Mesothelial cell of epicardium (in vitro differentiated cells): ENCODE results near the gene PRMT3. TPM values are rescaled to one million over a fixed set of nuclear protein-coding genes. Genes with fewer than 3 reads are reported as not detected.

ENCODE experiments used
- DNase-seq, 2 experiments: peaks; one replicate each; pipeline ENCODE4 v3.0.0; 2021; ENCODE audit warnings: low spot score in 2 of 2; ENCODE audit not compliant: unreplicated experiment in 2 of 2
- H3K27ac Mint-ChIP-seq: 2 replicates; pipeline ENCODE4 v1.8.0; 2021; ENCODE audit warnings: mixed read lengths
- H3K27me3 Mint-ChIP-seq: 2 replicates; pipeline ENCODE4 v1.8.0; 2021; ENCODE audit warnings: low read depth, mixed read lengths
- H3K36me3 Mint-ChIP-seq: 2 replicates; pipeline ENCODE4 v1.8.0; 2021; ENCODE audit warnings: mixed read lengths
- H3K4me1 Mint-ChIP-seq: 2 replicates; pipeline ENCODE4 v1.8.0; 2021; ENCODE audit warnings: mixed read lengths
- H3K4me3 Mint-ChIP-seq: 2 replicates; pipeline ENCODE4 v1.8.0; 2021; ENCODE audit warnings: mild to moderate bottlenecking, moderate library complexity, mixed read lengths
- H3K9me3 Mint-ChIP-seq: 2 replicates; pipeline ENCODE4 v1.8.0; 2021; ENCODE audit warnings: mixed read lengths
- total RNA-seq: library from RNA; stranded (reverse); gene quantifications from 3 replicates; pipeline ENCODE4 v1.2.1, GENCODE V29; 2021
- TF ChIP-seq, protein P1 (sequence below): fragments of 200-600 bp; sonication (generic); IDR thresholded peaks from one replicate; pipeline ENCODE4 v1.5.0; 2021; ENCODE audit warnings: antibody characterized with exemption; ENCODE audit not compliant: unreplicated experiment

The PRMT3 gene
- total RNA-seq, 1 donor from 2014 or later: 19.2 TPM

DNA sequence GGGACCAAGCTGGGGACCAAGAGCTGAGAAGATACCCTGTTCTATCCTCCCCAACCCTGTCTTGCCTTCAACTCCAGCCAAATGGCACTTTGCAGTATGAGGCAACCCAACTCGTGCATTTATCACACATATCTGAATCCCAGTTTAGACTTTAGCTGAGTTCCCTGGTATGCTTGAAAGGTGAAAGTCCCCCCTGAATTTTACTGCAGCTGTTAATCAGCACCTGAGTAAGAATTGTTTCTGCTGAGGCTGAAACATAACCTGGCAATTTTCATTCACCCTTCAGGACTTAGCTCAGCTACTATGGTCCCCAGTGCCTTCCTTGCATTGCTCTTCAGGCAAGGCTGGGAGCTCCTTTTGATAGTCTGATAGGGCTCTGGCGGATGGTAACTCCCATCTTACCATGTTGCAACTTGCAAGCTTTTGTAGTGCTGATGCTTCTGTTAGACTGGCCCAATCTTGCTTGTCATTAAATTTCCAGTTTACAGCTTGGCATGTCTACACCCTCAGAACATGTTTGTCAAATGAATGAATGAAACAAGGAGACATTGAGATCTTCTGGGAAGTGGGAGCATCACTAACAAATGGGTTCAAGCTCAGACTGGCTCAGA is 147.9 kb downstream of the PRMT3 start:
- H3K4me1 Mint-ChIP-seq: no peaks in the 10 kb centered on the region
- no peak overlapping the region for H3K27ac Mint-ChIP-seq
- no peak for DNase-seq
- TF ChIP-seq, protein P1, sequence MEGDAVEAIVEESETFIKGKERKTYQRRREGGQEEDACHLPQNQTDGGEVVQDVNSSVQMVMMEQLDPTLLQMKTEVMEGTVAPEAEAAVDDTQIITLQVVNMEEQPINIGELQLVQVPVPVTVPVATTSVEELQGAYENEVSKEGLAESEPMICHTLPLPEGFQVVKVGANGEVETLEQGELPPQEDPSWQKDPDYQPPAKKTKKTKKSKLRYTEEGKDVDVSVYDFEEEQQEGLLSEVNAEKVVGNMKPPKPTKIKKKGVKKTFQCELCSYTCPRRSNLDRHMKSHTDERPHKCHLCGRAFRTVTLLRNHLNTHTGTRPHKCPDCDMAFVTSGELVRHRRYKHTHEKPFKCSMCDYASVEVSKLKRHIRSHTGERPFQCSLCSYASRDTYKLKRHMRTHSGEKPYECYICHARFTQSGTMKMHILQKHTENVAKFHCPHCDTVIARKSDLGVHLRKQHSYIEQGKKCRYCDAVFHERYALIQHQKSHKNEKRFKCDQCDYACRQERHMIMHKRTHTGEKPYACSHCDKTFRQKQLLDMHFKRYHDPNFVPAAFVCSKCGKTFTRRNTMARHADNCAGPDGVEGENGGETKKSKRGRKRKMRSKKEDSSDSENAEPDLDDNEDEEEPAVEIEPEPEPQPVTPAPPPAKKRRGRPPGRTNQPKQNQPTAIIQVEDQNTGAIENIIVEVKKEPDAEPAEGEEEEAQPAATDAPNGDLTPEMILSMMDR: no peak
- peaks cover 4% of the 10 kb centered on the region for H3K27me3 Mint-ChIP-seq
- H3K36me3 Mint-ChIP-seq: no peaks in the 10 kb centered on the region
- peaks cover 23% of the 10 kb centered on the region for H3K9me3 Mint-ChIP-seq
- H3K4me3 Mint-ChIP-seq: no peak overlapping the region

DNA sequence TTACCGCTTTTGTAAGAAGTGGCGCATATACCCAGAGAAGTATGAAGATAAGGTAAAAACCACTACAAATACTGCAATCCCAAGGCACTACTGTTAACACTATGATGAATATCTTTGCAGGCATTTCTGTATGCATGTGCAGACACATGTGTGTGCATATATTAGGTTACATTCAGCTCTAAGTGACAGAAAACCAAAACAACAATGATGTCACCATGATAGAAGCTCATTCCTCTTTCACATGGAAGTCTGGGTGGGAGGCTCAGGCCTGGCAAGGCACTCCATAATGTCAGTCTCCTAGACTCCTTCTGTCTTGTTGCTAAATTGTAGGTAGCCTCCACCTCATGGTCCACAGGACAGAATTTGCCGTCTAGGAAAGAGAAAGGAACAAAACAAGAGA is 148.8 kb downstream of the PRMT3 start:
- DNase-seq: no peak
- no peak overlapping the region for H3K27ac Mint-ChIP-seq
- TF ChIP-seq, protein P1: no peak
- no peaks in the 10 kb centered on the region for H3K4me1 Mint-ChIP-seq
- H3K4me3 Mint-ChIP-seq: no peak overlapping the region
- no peaks in the 10 kb centered on the region for H3K36me3 Mint-ChIP-seq
- peaks cover 23% of the 10 kb centered on the region for H3K9me3 Mint-ChIP-seq
- peaks cover 4% of the 10 kb centered on the region for H3K27me3 Mint-ChIP-seq

DNA sequence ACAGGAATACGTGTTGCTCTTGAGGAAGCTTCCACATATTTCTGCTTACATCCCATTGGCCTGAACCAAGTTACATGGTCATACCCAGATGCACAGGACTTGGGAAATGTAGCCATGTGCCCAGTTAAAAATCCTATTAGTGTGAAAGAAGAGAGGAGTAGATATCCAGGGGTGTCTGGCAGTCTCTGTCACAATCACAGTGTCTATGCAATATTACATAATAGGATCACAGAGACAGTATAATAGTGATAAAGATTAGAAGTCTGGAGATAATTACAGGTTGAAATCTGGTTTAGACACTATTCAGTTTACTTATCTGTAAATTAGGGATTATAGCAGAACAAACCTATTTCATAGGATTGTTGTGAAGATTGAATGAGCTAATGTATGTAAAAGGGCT is 149.3 kb downstream of the PRMT3 start:
- H3K9me3 Mint-ChIP-seq: peaks cover 23% of the 10 kb centered on the region
- H3K27ac Mint-ChIP-seq: no peak overlapping the region
- peaks cover 4% of the 10 kb centered on the region for H3K27me3 Mint-ChIP-seq
- DNase-seq: no peak
- H3K4me3 Mint-ChIP-seq: no peak overlapping the region
- H3K36me3 Mint-ChIP-seq: no peaks in the 10 kb centered on the region
- TF ChIP-seq, protein P1: no peak
- no peaks in the 10 kb centered on the region for H3K4me1 Mint-ChIP-seq

DNA sequence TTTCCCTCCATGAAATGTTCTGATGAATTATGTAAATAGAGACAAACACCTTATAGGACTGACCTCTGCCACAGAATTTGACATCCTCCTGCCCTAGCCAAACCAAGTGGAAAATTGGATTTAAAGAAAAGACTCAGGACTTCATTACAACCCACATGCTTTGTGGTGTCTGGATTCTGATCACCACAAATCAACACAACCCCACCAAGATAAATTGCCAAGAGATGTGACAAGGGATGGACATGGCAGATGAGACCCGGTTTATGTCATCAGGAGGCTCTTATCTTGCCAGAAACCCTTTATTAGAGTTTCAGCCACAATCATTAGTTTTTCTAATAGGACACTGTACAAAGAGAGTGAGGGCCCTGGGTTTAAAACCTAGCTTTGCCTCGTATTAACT is 154.0 kb downstream of the PRMT3 start:
- Mint-ChIP-seq H3K27me3 (no peaks in the 10 kb centered on the region), H3K4me1 (no peaks in the 10 kb centered on the region), H3K27ac (no peak overlapping the region)

DNA sequence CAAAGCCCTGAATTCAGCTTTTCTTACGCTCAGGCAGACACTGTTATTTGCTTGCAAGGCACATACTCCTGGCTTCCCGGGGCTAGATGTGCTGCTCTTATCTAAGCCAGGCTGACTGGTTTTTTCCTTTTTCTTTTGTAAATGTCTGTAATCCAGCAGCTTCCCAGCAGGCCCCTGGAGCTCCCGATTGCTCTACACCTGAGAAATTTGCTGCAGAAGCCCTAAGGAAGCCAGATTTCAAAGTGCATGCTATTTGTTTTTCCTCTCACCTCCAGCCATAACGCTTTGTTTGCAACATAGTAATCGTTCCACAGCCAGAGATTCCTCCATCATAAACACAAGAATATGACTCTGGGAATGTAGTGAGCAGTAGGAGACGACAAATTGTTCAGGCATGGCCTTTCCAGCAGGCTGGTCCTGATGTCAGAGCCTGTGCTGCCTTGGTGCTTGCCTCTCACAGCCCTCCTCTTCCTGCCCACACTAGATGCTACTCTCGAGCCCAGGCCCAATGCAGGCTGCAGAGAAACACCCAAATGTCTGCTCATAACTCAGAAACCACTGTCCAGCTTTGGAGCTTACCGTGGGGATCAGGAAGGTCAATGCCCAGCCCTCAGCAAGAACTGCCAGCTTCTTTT is 157.2 kb downstream of the PRMT3 start:
- Mint-ChIP-seq H3K27ac (no peak overlapping the region), H3K27me3 (no peaks in the 10 kb centered on the region), H3K36me3 (no peaks in the 10 kb centered on the region), H3K9me3 (no peaks in the 10 kb centered on the region), H3K4me1 (no peaks in the 10 kb centered on the region), H3K4me3 (no peak overlapping the region)
- no peak for DNase-seq
- TF ChIP-seq, protein P1: no peak

More for the DNA sequence above, 154.0 kb downstream of the PRMT3 start:
- peaks cover 23% of the 10 kb centered on the region for H3K9me3 Mint-ChIP-seq
- no peaks in the 10 kb centered on the region for H3K36me3 Mint-ChIP-seq
- H3K4me3 Mint-ChIP-seq: no peak overlapping the region
- TF ChIP-seq, protein P1: no peak
- no peak for DNase-seq
